CD4-positive, alpha-beta memory T cell (primary cell): ENCODE results near the gene CPM. TPM values are rescaled to one million over a fixed set of nuclear protein-coding genes. Genes with fewer than 3 reads are reported as not detected.

Experiments used
- CTCF ChIA-PET: fragments of 350-600 bp; sonication (Branson Sonifier 250); formaldehyde crosslinking; loops from one replicate; lab custom pipeline; 2021; ENCODE audit warnings: inconsistent platforms; ENCODE audit not compliant: partially characterized antibody; lab: Charles Lee
- POLR2A ChIA-PET: fragments of 350-600 bp; sonication (Branson Sonifier 250); formaldehyde crosslinking; loops from one replicate; lab custom pipeline; 2021; ENCODE audit not compliant: partially characterized antibody; lab: Charles Lee
- DNase-seq, 5 donors: peaks; one replicate each; pipeline versions ENCODE4 v3.0.0 to v3.0.0-alpha.2; 2020 to 2022; ENCODE audit warnings: mixed read lengths in 1 of 5
- H3K27ac ChIP-seq: one replicate; pipeline ENCODE4 v1.7.0; 2013; ENCODE audit warnings: low read depth, low read length
- H3K27me3 ChIP-seq: 2 replicates; pipeline ENCODE4 v1.7.0; 2013; ENCODE audit warnings: mild to moderate bottlenecking, low read length, moderate library complexity; ENCODE audit not compliant: insufficient read depth
- H3K36me3 ChIP-seq: 2 replicates; pipeline ENCODE4 v1.7.0; 2013; ENCODE audit warnings: mild to moderate bottlenecking, low read length, moderate library complexity; ENCODE audit not compliant: insufficient read depth
- H3K4me1 ChIP-seq: 2 replicates; pipeline ENCODE4 v1.7.0; 2013; ENCODE audit warnings: mild to moderate bottlenecking, low read length, moderate library complexity; ENCODE audit not compliant: insufficient read depth
- H3K4me3 ChIP-seq, 2 donors: one replicate each; pipeline ENCODE4 v1.7.0; 2013; ENCODE audit warnings: low read length in 2 of 2, mild to moderate bottlenecking in 1 of 2
- H3K9me3 ChIP-seq, 2 donors: one replicate each; pipeline ENCODE4 v1.7.0; 2013; ENCODE audit warnings: low read length in 2 of 2, control low read depth in 1 of 2; ENCODE audit not compliant: control insufficient read depth in 1 of 2
- H3K27ac Mint-ChIP-seq, 7 donors: one replicate each; pipeline ENCODE4 v1.8.0; 2020 to 2021; ENCODE audit warnings: mixed read lengths in 7 of 7, mild to moderate bottlenecking in 6 of 7, inconsistent platforms in 3 of 7, moderate library complexity in 3 of 7
- H3K27me3 Mint-ChIP-seq, 2 donors: one replicate each; pipeline ENCODE4 v1.8.0; 2020 to 2021; ENCODE audit warnings: mixed read lengths in 2 of 2
- H3K36me3 Mint-ChIP-seq, 2 donors: one replicate each; pipeline ENCODE4 v1.8.0; 2020 to 2021; ENCODE audit warnings: mixed read lengths in 2 of 2, inconsistent platforms in 1 of 2, mild to moderate bottlenecking in 1 of 2
- H3K4me1 Mint-ChIP-seq, 4 donors: one replicate each; pipeline ENCODE4 v1.8.0; 2020 to 2021; ENCODE audit warnings: mixed read lengths in 4 of 4, mild to moderate bottlenecking in 1 of 4
- H3K4me3 Mint-ChIP-seq, 8 donors: one replicate each; pipeline ENCODE4 v1.8.0; 2020 to 2021; ENCODE audit warnings: mixed read lengths in 8 of 8, mild to moderate bottlenecking in 7 of 8, moderate library complexity in 6 of 8, inconsistent platforms in 3 of 8
- H3K9me3 Mint-ChIP-seq, 8 donors: one replicate each; pipeline ENCODE4 v1.8.0; 2020 to 2021; ENCODE audit warnings: mixed read lengths in 8 of 8, mild to moderate bottlenecking in 5 of 8, inconsistent platforms in 3 of 8, moderate library complexity in 1 of 8
- intact Hi-C: fragments of 100-400 bp; cut with micrococcal nuclease; formaldehyde crosslinking; loops from one replicate; pipeline ENCODE4 v1.15.1; 2023
- polyA plus RNA-seq, 2 donors: library from polyadenylated mRNA; unstranded; fragments of 300-500 nt; fragmentation: Illumina TruSeq; gene quantifications; one replicate each; pipeline ENCODE4 v1.2.3, GENCODE V29; 2021
- total RNA-seq, 2 experiments: library from RNA; stranded (reverse); gene quantifications; one replicate each; pipeline ENCODE4 v1.2.3, GENCODE V29; 2021

The CPM gene
- total and polyA plus RNA-seq, 4 experiments from 2014 or later = 1.3 to 3.1 (median 2.3) TPM

DNA sequence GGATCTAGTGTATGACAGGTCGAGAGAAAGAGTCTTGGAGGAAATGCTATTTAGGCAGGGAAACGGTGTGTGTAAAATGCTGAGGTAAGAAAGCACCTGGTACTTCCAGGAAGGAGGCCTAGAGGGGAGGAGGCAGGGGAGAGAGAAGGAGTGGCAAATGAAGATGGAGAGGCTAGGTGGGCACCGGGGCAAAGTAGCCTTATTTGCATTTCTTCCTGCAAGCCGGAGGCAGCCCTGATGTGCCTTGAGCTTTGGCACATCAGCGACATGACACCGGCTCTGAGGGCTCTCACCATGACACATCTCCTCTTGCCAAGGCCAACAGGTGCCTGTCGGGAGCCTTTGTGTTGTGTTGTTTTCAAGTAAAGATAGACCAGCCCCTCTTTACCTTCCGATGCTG is 61.6 kb downstream of the CPM start:
- Histone ChIP-seq H3K4me3 (no peak overlapping the region), H3K27ac (no peak overlapping the region), H3K4me1 (no peaks in the 10 kb centered on the region), H3K27me3 (no peaks in the 10 kb centered on the region), H3K9me3 (no peaks in the 10 kb centered on the region), H3K36me3 (no peaks in the 10 kb centered on the region)
- no peak for DNase-seq
- ChIA-PET POLR2A (no interaction called here), CTCF (no interaction called here)
- no peaks in the 10 kb centered on the region for H3K36me3 Mint-ChIP-seq
- peak overlapping the region in 1 of 7 donors; percentile 31 for H3K27ac Mint-ChIP-seq
- H3K4me1 Mint-ChIP-seq = no peaks in the 10 kb centered on the region
- no peak overlapping the region for H3K4me3 Mint-ChIP-seq
- no peaks in the 10 kb centered on the region for H3K27me3 Mint-ChIP-seq
- H3K9me3 Mint-ChIP-seq = no peaks in the 10 kb centered on the region
- intact Hi-C loops = no loop called here

DNA sequence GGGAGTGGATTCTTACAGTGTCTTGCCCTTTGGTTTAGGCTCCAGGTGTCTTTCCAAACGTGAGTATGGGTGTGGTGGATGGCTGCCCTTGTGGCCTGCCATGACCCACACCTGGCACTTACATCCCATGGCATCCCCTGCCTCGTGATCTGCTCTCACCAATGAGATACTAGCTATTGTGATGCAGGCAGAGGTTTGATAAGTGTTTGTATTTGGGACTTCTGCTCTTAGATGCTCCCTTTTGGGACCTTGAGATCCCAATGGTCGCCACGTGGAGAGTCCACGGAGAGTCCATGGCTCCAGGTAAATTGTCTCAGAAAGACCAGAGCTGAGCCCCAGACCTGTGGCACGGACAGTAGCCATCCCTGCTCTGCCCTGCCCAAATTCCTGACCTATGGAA is 62.5 kb downstream of the CPM start:
- Histone ChIP-seq H3K27me3 (no peaks in the 10 kb centered on the region), H3K9me3 (no peaks in the 10 kb centered on the region), H3K4me1 (no peaks in the 10 kb centered on the region), H3K4me3 (no peak overlapping the region), H3K36me3 (no peaks in the 10 kb centered on the region), H3K27ac (no peak overlapping the region)
- H3K9me3 Mint-ChIP-seq = no peaks in the 10 kb centered on the region
- H3K27me3 Mint-ChIP-seq = no peaks in the 10 kb centered on the region
- DNase-seq = no peak
- no peaks in the 10 kb centered on the region for H3K4me1 Mint-ChIP-seq
- intact Hi-C loops = no loop called here
- CTCF ChIA-PET = interaction anchor here (2.6 kb wide), 1 partner anchor 200 kb away, joined by 9 read pairs; no protein-coding TSS in a partner anchor
- no peaks in the 10 kb centered on the region for H3K36me3 Mint-ChIP-seq
- POLR2A ChIA-PET = no interaction called here
- H3K4me3 Mint-ChIP-seq = no peak overlapping the region
- H3K27ac Mint-ChIP-seq = no peak overlapping the region

DNA sequence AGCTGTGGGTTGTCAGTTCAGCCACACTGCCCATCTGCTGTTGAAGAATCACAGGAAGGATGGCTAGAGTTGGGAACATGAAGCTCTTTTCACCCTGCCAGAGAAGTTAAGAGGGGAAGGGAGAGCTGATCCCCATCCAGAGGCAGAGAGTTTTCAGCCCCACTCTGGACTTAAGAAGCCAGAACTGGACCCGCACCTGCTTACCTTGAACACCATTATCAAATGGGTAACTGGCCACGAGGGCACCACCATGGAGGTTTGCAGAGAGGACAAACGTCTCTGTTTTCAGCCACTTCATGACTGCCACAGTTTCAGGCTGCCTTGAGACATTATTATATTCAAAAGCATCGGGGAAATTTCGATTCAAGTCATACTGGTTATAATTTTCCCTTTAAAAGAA is 63.0 kb downstream of the CPM start:
- Mint-ChIP-seq H3K27me3 (no peaks in the 10 kb centered on the region), H3K9me3 (no peaks in the 10 kb centered on the region), H3K4me3 (no peak overlapping the region), H3K4me1 (no peaks in the 10 kb centered on the region), H3K27ac (no peak overlapping the region), H3K36me3 (no peaks in the 10 kb centered on the region)
- intact Hi-C loops = no loop called here
- Histone ChIP-seq H3K27me3 (no peaks in the 10 kb centered on the region), H3K4me1 (no peaks in the 10 kb centered on the region), H3K9me3 (no peaks in the 10 kb centered on the region), H3K4me3 (no peak overlapping the region), H3K27ac (no peak overlapping the region), H3K36me3 (no peaks in the 10 kb centered on the region)
- no peak for DNase-seq
- POLR2A ChIA-PET = no interaction called here
- CTCF ChIA-PET = interaction anchor here (2.6 kb wide), 1 partner anchor 200 kb away, joined by 9 read pairs; no protein-coding TSS in a partner anchor

DNA sequence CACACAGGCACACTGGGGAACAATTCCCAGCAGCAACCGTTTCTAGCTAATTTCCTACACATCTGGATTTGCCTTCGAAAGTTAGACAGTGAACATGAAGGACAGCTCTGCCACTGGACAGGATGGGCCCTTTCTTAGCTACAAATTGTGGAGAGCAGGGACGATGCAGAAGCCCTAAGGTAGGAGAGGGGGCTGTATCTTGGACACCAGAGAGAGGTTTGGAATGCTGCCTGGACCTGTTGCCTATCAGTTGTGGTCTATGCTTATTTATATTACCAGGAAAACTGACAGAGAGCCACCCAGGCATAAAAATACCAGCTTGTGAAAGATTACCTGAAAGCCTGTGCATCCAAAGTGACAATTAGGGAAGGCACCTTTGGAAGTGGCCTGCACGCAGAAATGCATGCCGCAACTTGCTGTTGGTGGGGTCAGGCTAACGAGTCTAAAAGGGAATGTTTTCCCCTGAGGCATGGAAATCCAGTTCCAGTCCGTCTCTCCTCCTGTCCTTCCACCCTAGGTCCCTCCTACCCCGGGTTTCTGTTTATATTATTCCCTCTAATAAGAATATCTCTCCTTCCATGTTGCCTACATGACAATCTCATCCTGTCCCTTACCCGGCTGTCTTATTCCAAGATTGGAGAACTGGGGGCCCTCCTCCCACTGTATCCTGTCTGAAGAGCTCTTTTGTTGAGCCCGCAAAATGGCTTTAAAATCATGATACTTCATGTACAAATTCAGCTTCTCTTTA is 64.8 kb downstream of the CPM start:
- H3K27me3 Mint-ChIP-seq = no peaks in the 10 kb centered on the region
- Histone ChIP-seq H3K9me3 (no peaks in the 10 kb centered on the region), H3K27ac (no peak overlapping the region), H3K4me3 (no peak overlapping the region), H3K27me3 (no peaks in the 10 kb centered on the region), H3K36me3 (no peaks in the 10 kb centered on the region), H3K4me1 (no peaks in the 10 kb centered on the region)
- POLR2A ChIA-PET = no interaction called here
- peak overlapping the region in 1 of 7 donors; percentile 14 for H3K27ac Mint-ChIP-seq
- CTCF ChIA-PET = interaction anchor here (1.4 to 2.6 kb wide), 2 partner anchors 23 to 202 kb away, joined by 3 to 9 read pairs; no protein-coding TSS in a partner anchor
- intact Hi-C loops = no loop called here
- no peaks in the 10 kb centered on the region for H3K4me1 Mint-ChIP-seq
- H3K36me3 Mint-ChIP-seq = no peaks in the 10 kb centered on the region
- DNase-seq = no peak
- H3K9me3 Mint-ChIP-seq = no peaks in the 10 kb centered on the region
- H3K4me3 Mint-ChIP-seq = no peak overlapping the region

DNA sequence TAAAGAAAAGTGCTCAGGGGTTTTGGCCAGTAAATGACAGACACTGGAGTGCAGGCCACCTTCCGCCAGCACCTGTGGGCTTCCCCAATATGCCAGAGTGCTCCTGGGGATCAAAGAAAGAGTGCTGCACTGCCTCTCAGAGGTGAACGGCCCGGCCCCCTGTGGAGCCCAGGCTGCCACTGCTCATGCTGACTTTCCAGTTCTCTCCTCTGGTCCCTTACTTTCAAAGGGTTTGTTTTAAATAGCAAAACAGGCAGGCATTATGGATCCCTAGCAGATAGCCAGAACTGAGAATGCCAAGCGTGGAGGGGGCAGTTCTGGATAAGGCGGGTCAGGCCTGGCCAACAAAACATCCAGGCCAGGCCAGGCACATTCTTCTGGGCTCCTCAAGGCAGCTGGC is 65.4 kb downstream of the CPM start:
- H3K27me3 ChIP-seq = no peaks in the 10 kb centered on the region
- Mint-ChIP-seq H3K4me3 (no peak overlapping the region), H3K9me3 (no peaks in the 10 kb centered on the region), H3K4me1 (no peaks in the 10 kb centered on the region), H3K27ac (no peak overlapping the region), H3K27me3 (no peaks in the 10 kb centered on the region), H3K36me3 (no peaks in the 10 kb centered on the region)
- H3K4me1 ChIP-seq = no peaks in the 10 kb centered on the region
- ChIA-PET POLR2A (no interaction called here), CTCF (interaction anchor here (1.3 kb wide), 1 partner anchor 202 kb away, joined by 4 read pairs; no protein-coding TSS in a partner anchor)
- no peaks in the 10 kb centered on the region for H3K36me3 ChIP-seq
- no peaks in the 10 kb centered on the region for H3K9me3 ChIP-seq
- intact Hi-C loops = no loop called here
- no peak for DNase-seq
- no peak overlapping the region for H3K4me3 ChIP-seq
- H3K27ac ChIP-seq = no peak overlapping the region

DNA sequence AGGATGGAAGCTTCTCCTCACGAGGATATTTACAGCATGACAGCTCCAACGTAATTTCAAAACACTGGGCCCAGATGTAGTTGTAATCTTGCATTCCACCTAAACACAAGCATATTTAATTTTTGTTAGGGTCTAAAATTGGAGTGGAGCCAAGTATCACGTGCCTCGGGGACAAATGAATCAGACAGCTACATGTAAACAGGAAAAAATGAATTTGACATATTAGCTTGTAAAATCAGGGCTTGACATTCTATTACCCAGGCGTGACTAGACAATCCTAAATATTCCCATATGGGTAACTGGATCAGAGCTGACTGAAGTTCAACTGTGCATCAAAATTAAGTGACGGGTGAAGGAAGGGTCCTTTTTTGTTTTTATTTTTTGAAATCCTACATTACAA is 66.0 kb downstream of the CPM start:
- intact Hi-C loops = no loop called here
- CTCF ChIA-PET = interaction anchor here (1.3 kb wide), 1 partner anchor 203 kb away, joined by 4 read pairs; no protein-coding TSS in a partner anchor

DNA sequence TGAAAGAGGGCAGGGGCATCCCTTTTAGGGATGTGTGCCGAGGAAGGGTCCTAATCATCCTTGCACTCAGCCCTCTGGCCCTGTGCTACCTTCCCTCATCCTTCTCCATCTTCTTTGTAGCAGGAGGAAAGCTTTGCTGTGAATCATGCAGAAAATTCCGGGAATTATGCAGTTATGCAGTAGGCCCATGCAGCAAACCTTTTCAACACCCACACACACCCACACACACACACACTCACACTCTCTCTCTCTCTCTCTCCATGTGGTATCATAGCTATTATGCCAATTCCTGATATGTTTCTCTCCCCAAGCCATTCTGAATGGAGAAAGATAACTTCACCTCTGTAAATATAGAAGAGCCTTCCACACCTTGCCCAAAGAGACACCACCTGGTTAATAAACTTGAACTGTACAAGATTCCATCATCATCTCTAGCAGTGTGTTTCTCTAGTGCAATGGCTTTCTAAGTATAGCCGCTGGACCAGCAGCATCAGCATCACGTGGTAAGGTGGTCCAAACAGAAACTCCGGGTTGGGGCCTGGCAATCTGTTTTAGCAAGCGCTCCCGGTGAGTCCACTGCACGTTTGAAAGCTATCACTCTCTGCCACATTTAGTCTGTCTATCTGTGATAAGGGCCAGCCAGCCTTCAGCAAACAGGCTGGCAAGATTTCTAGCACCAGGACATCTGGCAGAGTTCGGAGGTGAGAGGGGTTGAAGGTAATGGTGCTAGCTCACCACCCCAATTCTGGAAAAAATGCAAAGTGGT is 67.4 kb downstream of the CPM start:
- Histone ChIP-seq H3K4me3 (no peak overlapping the region), H3K9me3 (no peaks in the 10 kb centered on the region), H3K27ac (no peak overlapping the region), H3K36me3 (no peaks in the 10 kb centered on the region), H3K4me1 (no peaks in the 10 kb centered on the region), H3K27me3 (no peaks in the 10 kb centered on the region)
- Mint-ChIP-seq H3K4me1 (no peaks in the 10 kb centered on the region), H3K9me3 (no peaks in the 10 kb centered on the region), H3K27ac (no peak overlapping the region), H3K4me3 (no peak overlapping the region), H3K36me3 (no peaks in the 10 kb centered on the region), H3K27me3 (no peaks in the 10 kb centered on the region)
- ChIA-PET POLR2A (no interaction called here), CTCF (interaction anchor here (1.2 kb wide), 1 partner anchor 208 kb away, joined by 3 read pairs; no protein-coding TSS in a partner anchor)
- intact Hi-C loops = no loop called here
- DNase-seq = no peak

More for the DNA sequence above, 66.0 kb downstream of the CPM start:
- DNase-seq = no peak
- POLR2A ChIA-PET = no interaction called here
- Histone ChIP-seq H3K36me3 (no peaks in the 10 kb centered on the region), H3K27ac (no peak overlapping the region), H3K27me3 (no peaks in the 10 kb centered on the region), H3K9me3 (no peaks in the 10 kb centered on the region), H3K4me1 (no peaks in the 10 kb centered on the region), H3K4me3 (no peak overlapping the region)
- Mint-ChIP-seq H3K27me3 (no peaks in the 10 kb centered on the region), H3K4me3 (no peak overlapping the region), H3K36me3 (no peaks in the 10 kb centered on the region), H3K27ac (no peak overlapping the region), H3K4me1 (no peaks in the 10 kb centered on the region), H3K9me3 (no peaks in the 10 kb centered on the region)
